Naive thymus-derived CD4-positive, alpha-beta T cell (primary cell): Measurements from ENCODE around the gene FXYD1. TPM values are rescaled to one million over a fixed set of nuclear protein-coding genes. Genes with fewer than 3 reads are reported as not detected.

Experiments used
- ATAC-seq: fragments of 150-1000 bp; cut with Tn5 transposase; 2 replicates; pipeline ENCODE4 v1.10.0; 2021; ENCODE audit warnings: mild to moderate bottlenecking, moderate library complexity
- CTCF ChIA-PET: fragments of 350-600 bp; sonication (Branson Sonifier 250); formaldehyde crosslinking; loops from one replicate; lab custom pipeline; 2021; ENCODE audit warnings: antibody characterized with exemption; lab: Charles Lee
- POLR2A ChIA-PET: fragments of 350-600 bp; sonication (Branson Sonifier 250); formaldehyde crosslinking; loops from one replicate; lab custom pipeline; 2021; ENCODE audit warnings: antibody characterized with exemption, inconsistent platforms; lab: Charles Lee
- DNase-seq, 9 donors: peaks; one replicate each; pipeline versions ENCODE4 v3.0.0 to v3.0.0-alpha.2; 2020 to 2022; ENCODE audit warnings: mixed read lengths in 1 of 9
- H3K27ac ChIP-seq: one replicate; pipeline ENCODE4 v1.7.0; 2013; ENCODE audit warnings: mild to moderate bottlenecking, low read depth, low read length, moderate library complexity
- H3K27me3 ChIP-seq, 2 donors: one replicate each; pipeline ENCODE4 v1.7.0; 2013; ENCODE audit warnings: low read length in 2 of 2, mild to moderate bottlenecking in 2 of 2, moderate library complexity in 2 of 2; ENCODE audit not compliant: control insufficient read depth in 2 of 2, insufficient read depth in 2 of 2
- H3K36me3 ChIP-seq, 3 experiments: 1 replicate in 2 of 3; 2 replicates in 1 of 3; pipeline ENCODE4 v1.7.0; 2013; ENCODE audit warnings: low read length in 3 of 3, mild to moderate bottlenecking in 3 of 3, moderate library complexity in 1 of 3; ENCODE audit not compliant: insufficient read depth in 3 of 3, control insufficient read depth in 2 of 3
- H3K4me1 ChIP-seq, 2 donors: one replicate each; pipeline ENCODE4 v1.7.0; 2013; ENCODE audit warnings: low read length in 2 of 2, mild to moderate bottlenecking in 2 of 2, moderate library complexity in 1 of 2; ENCODE audit not compliant: control insufficient read depth in 2 of 2, insufficient read depth in 2 of 2
- H3K4me3 ChIP-seq: 2 replicates; pipeline ENCODE4 v1.7.0; 2013; ENCODE audit warnings: mild to moderate bottlenecking, low read length
- H3K9me3 ChIP-seq, 3 experiments: 1 replicate in 2 of 3; 2 replicates in 1 of 3; pipeline ENCODE4 v1.7.0; 2013; ENCODE audit warnings: low read length in 3 of 3; ENCODE audit not compliant: control insufficient read depth in 2 of 3
- H3K27ac Mint-ChIP-seq, 9 donors: one replicate each; pipeline ENCODE4 v1.8.0; 2020 to 2022; ENCODE audit warnings: mixed read lengths in 9 of 9, mild to moderate bottlenecking in 8 of 9, moderate library complexity in 5 of 9, inconsistent platforms in 2 of 9
- H3K27me3 Mint-ChIP-seq, 5 donors: one replicate each; pipeline ENCODE4 v1.8.0; 2021 to 2022; ENCODE audit warnings: mixed read lengths in 5 of 5, mild to moderate bottlenecking in 1 of 5
- H3K36me3 Mint-ChIP-seq, 5 donors: one replicate each; pipeline ENCODE4 v1.8.0; 2020 to 2022; ENCODE audit warnings: mixed read lengths in 5 of 5, mild to moderate bottlenecking in 3 of 5, inconsistent platforms in 1 of 5
- H3K4me1 Mint-ChIP-seq, 7 donors: one replicate each; pipeline ENCODE4 v1.8.0; 2020 to 2022; ENCODE audit warnings: mixed read lengths in 7 of 7, mild to moderate bottlenecking in 3 of 7, inconsistent platforms in 1 of 7
- H3K4me3 Mint-ChIP-seq, 10 donors: one replicate each; pipeline ENCODE4 v1.8.0; 2020 to 2022; ENCODE audit warnings: mild to moderate bottlenecking in 10 of 10, mixed read lengths in 10 of 10, moderate library complexity in 6 of 10, inconsistent platforms in 2 of 10
- H3K9me3 Mint-ChIP-seq, 11 donors: one replicate each; pipeline ENCODE4 v1.8.0; 2020 to 2022; ENCODE audit warnings: mixed read lengths in 11 of 11, mild to moderate bottlenecking in 4 of 11, inconsistent platforms in 1 of 11, moderate library complexity in 1 of 11
- intact Hi-C, 2 donors: fragments of 100-400 bp; cut with micrococcal nuclease; formaldehyde crosslinking; loops; one replicate each; pipeline ENCODE4 v1.15.1; 2023
- polyA plus RNA-seq, 2 donors: library from polyadenylated mRNA; unstranded; fragments of 300-500 nt; fragmentation: Illumina TruSeq; gene quantifications; one replicate each; pipeline ENCODE4 v1.2.3, GENCODE V29; 2021
- total RNA-seq, 6 experiments: library from RNA in 5 of 6; stranded (reverse) in 5 of 6; gene quantifications; 1 replicate in 5 of 6; 2 replicates in 1 of 6; pipeline ENCODE4 v1.2.3 and lab custom pipeline; 2021 to 2026

Gene FXYD1
- total and polyA plus RNA-seq, 7 experiments from 2014 or later, result 0.46 to 1.2 (median 0.85) TPM; not detected in 3

DNA sequence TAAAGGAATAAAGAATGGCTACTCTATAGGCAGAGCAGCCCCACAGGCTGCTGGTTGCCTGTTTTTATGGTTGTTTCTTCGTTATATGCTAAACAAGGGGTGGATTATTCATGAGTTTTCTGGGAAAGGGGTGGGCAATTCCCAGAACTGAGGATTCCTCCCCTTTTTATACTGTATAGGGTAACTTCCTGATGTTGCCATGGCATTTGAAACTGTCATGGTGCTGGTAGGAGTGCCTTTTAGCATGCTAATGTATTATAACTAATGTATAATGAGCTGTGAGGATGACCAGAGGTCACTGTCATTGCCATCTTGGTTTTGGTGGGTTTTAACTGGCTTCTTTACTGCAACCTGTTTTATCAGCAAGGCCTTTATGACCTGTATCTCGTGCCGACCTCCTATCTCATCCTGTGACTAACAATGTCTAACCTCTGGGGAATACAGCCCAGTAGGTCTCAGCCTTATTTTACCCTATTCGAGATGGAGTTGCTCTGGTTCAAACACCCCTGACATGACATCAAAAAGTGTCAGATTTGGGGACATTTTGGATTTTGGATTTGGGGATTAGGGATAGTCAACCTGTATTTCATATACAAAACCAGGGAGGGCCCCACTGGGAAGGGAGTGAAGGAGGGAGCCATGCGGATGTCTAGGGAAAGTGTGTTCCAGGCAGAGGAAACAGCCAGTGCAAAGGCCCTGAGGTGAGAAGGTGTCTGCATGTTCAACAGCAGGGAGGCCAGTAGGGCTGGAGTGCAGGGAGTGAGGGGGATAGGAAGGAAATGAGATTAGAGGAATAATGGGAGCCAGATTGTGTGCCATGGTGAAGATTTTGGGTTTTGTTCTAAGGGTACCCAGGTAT lies 26.8 kb downstream of the FXYD1 start:
- H3K9me3 Mint-ChIP-seq, result peaks cover 3 to 50% (median 18%) of the 10 kb centered on the region in 11 donors

DNA sequence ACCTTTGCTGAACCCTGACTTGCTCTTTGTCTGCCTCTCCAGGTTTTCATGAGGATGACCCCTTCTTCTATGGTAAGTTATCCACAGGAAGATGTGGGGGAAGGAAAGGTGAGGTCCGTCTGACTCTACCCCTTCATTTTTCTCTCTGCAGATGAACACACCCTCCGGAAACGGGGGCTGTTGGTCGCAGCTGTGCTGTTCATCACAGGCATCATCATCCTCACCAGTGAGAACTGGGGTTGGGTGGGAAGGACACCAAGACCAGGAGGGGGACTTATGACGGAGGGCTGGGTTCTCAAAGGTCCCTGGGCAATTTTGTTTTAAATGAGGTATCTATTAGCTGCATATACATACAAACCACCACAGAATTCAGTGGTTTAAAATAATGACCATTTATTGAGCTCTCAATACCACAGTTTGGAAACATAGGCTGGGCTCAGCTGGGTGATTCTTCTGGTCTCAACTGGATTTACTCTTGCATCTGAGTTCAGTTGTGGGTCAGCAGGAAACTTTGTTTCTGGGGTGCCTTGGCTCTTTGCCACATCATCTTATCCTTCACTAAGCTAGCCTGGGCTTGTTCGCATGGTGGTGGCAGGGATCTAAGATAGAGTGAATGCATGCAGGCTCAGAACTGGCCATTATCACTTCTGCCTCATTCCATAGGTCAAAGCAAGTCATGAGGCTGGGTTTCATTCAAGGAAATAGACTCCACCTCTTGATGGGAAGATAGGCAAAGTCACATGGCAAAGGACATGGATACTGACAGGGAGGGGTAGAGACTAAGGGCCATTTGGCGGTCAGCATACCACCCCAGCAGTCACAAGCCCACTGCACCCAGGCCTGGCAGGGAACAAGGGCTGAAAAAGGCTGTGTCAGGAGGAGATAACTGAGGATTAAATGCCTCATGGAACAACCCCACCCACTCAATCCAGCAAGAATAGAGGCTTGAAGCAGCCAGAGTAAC lies 27.8 kb downstream of the FXYD1 start:
- no peak overlapping the region for H3K4me3 ChIP-seq
- intact Hi-C loops, result no loop called here
- ATAC-seq (no peak), DNase-seq (no peak)
- Mint-ChIP-seq H3K27me3 (no peaks in the 10 kb centered on the region), H3K4me3 (peak overlapping the region in 9 of 10 donors; percentile 33 to 77 (median 63)), H3K9me3 (peaks cover 3 to 48% (median 16%) of the 10 kb centered on the region in 11 donors), H3K27ac (peak overlapping the region; percentile 80 to 96 (median 91)), H3K4me1 (peaks cover 28 to 46% (median 38%) of the 10 kb centered on the region in 7 donors), H3K36me3 (peaks cover 43 to 84% (median 67%) of the 10 kb centered on the region in 5 donors)
- POLR2A ChIA-PET, result interaction anchor here (0.6 to 3.3 kb wide), 9 partner anchors 10 to 579 kb away, joined by 3 to 28 read pairs (median 4); partner anchors contain the start of genes FXYD5, PSENEN and U2AF1L4
- peaks cover 0 to 32% (median 13%) of the 10 kb centered on the region in 3 experiments for H3K9me3 ChIP-seq
- no peaks in the 10 kb centered on the region for H3K27me3 ChIP-seq
- CTCF ChIA-PET, result interaction anchor here (1.2 to 1.6 kb wide), 3 partner anchors 11 to 74 kb away, joined by 3 to 4 read pairs (median 3); no protein-coding TSS in a partner anchor
- peaks cover 45 to 88% (median 51%) of the 10 kb centered on the region in 3 experiments for H3K36me3 ChIP-seq
- H3K4me1 ChIP-seq, result peaks cover 21 to 23% of the 10 kb centered on the region in 2 donors
- peak overlapping the region; percentile 46 for H3K27ac ChIP-seq

More for the DNA sequence above, 26.8 kb downstream of the FXYD1 start:
- Mint-ChIP-seq H3K36me3 (peaks cover 46 to 91% (median 75%) of the 10 kb centered on the region in 5 donors), H3K4me1 (peaks cover 31 to 51% (median 40%) of the 10 kb centered on the region in 7 donors), H3K27ac (peak overlapping the region in 8 of 9 donors; percentile 55 to 96 (median 77)), H3K27me3 (no peaks in the 10 kb centered on the region), H3K4me3 (peak overlapping the region in 6 of 10 donors; percentile 5 to 73 (median 48))
- ChIA-PET POLR2A (interaction anchor here (0.6 to 3.3 kb wide), 5 partner anchors 9 to 580 kb away, joined by 3 to 28 read pairs (median 4); partner anchors contain the start of genes FXYD5, PSENEN and U2AF1L4), CTCF (interaction anchor here (1.2 kb wide), 1 partner anchor 48 kb away, joined by 3 read pairs; no protein-coding TSS in a partner anchor)
- Histone ChIP-seq H3K4me1 (peaks cover 21 to 23% of the 10 kb centered on the region in 2 donors), H3K27me3 (no peaks in the 10 kb centered on the region), H3K36me3 (peaks cover 55 to 93% (median 57%) of the 10 kb centered on the region in 3 experiments), H3K27ac (peak overlapping the region; percentile 25), H3K4me3 (no peak overlapping the region), H3K9me3 (peaks cover 0 to 32% (median 13%) of the 10 kb centered on the region in 3 experiments)
- no peak for ATAC-seq
- intact Hi-C loops, result no loop called here
- no peak for DNase-seq

DNA sequence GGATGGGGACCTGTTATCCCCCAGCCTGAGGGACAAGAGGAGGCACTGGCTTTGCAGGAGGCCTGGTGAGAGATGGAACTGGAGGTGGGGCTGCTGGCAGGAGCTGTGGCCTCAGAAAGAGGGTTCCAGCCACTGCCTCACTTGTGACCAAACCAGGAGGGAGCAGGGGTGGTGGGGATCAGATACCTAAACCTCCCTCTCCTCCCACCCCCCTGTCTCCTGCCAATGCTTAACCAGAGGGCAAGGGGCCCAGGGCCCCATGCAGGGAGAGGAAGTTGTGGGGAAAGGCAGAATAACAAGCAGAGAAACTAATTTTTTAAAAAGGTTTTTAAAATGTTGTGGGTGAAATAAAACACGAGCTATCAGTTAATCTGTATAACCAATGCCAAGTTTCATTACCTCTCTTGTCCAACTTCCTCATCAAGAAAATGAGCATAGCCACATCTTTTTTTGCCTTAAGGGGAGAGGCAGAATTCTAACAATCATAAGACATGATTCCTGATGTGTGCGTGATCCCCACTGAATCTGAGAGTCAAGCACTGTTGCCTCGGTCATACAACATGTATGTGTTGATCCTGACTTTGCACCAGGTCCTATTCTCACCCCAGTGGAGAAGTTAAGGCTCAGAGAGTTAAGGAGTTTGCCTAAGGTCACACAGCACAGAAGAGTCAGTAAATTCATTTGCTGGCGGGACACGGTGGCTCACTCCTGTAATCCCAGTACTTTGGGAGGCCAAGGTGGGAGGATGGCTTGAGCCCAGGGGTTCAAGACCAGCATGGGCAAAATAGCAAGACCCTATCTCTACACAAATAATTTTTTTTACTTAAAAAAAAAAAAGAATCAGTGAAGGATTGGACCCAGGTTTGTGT lies 28.9 kb downstream of the FXYD1 start:
- ATAC-seq (peak; percentile 48), DNase-seq (peak in 1 of 9 donors; percentile 42)
- Mint-ChIP-seq H3K9me3 (peaks cover 3 to 40% (median 16%) of the 10 kb centered on the region in 11 donors), H3K27me3 (no peaks in the 10 kb centered on the region), H3K4me3 (peak overlapping the region; percentile 33 to 77 (median 57)), H3K4me1 (peaks cover 27 to 48% (median 39%) of the 10 kb centered on the region in 7 donors), H3K36me3 (peaks cover 33 to 77% (median 58%) of the 10 kb centered on the region in 5 donors), H3K27ac (peak overlapping the region; percentile 80 to 96 (median 91))
- Histone ChIP-seq H3K36me3 (peaks cover 34 to 82% (median 42%) of the 10 kb centered on the region in 3 experiments), H3K9me3 (peaks cover 0 to 26% (median 10%) of the 10 kb centered on the region in 3 experiments), H3K4me1 (peaks cover 29 to 32% of the 10 kb centered on the region in 2 donors), H3K4me3 (no peak overlapping the region), H3K27ac (peak overlapping the region; percentile 46), H3K27me3 (no peaks in the 10 kb centered on the region)
- CTCF ChIA-PET, result interaction anchor here (1.6 kb wide), 2 partner anchors 12 to 73 kb away, joined by 3 to 4 read pairs; no protein-coding TSS in a partner anchor
- intact Hi-C loops, result no loop called here
- POLR2A ChIA-PET, result interaction anchor here (0.6 to 3.3 kb wide), 8 partner anchors 11 to 74 kb away, joined by 3 to 28 read pairs (median 3); partner anchors contain the start of gene FXYD5

GRCh38 chr19:35168196-35168595 lies 29.6 kb downstream of the FXYD1 start:
- peak overlapping the region; percentile 46 for H3K27ac ChIP-seq

More at GRCh38 chr19:35168196-35168595, 29.6 kb downstream of the FXYD1 start:
- Histone ChIP-seq H3K4me1 (peaks cover 34 to 36% of the 10 kb centered on the region in 2 donors), H3K9me3 (peaks cover 0 to 25% (median 10%) of the 10 kb centered on the region in 3 experiments), H3K36me3 (peaks cover 31 to 79% (median 35%) of the 10 kb centered on the region in 3 experiments), H3K27me3 (no peaks in the 10 kb centered on the region), H3K4me3 (no peak overlapping the region)
- DNase-seq, result no peak
- Mint-ChIP-seq H3K36me3 (peaks cover 32 to 77% (median 51%) of the 10 kb centered on the region in 5 donors), H3K27ac (peak overlapping the region; percentile 26 to 96 (median 91)), H3K27me3 (no peaks in the 10 kb centered on the region), H3K9me3 (peaks cover 3 to 38% (median 16%) of the 10 kb centered on the region in 11 donors), H3K4me1 (peaks cover 23 to 55% (median 44%) of the 10 kb centered on the region in 7 donors), H3K4me3 (peak overlapping the region in 2 of 10 donors; percentile 19 to 43)
- ChIA-PET POLR2A (interaction anchor here (0.6 to 3.3 kb wide), 6 partner anchors 14 to 73 kb away, joined by 3 to 28 read pairs (median 3); partner anchors contain the start of gene FXYD5), CTCF (interaction anchor here (1.6 kb wide), 2 partner anchors 13 to 73 kb away, joined by 3 to 4 read pairs; no protein-coding TSS in a partner anchor)
- intact Hi-C loops, result no loop called here
- no peak for ATAC-seq
